ENCODE measurements around the gene C9orf57.

The C9orf57 gene

GRCh38 chr9:72006501-72006900 is 53.9 kb downstream of the C9orf57 start:
- DNase-seq (ENCODE audit: low read depth), result peak; percentile 35
- H3K4me3 ChIP-seq (ENCODE audit: control insufficient read depth, low read depth, low read length), result no peak overlapping the region
- TF ChIP-seq CTCF (conservative IDR thresholded peaks at IDR 0.05; ENCODE audit: control insufficient read depth, insufficient read depth, low read depth, low read length), result no peak

- DNase-seq (ENCODE audit: low read depth), result no peak
- TF ChIP-seq CTCF (conservative IDR thresholded peaks at IDR 0.05; ENCODE audit: control insufficient read depth, insufficient read depth, low read depth, low read length), result no peak
Observed at GRCh38 chr9:72005451-72005850, 55.0 kb downstream of the C9orf57 start.

More at GRCh38 chr9:72005451-72005850, 55.0 kb downstream of the C9orf57 start:
- no peak overlapping the region for H3K4me3 ChIP-seq (ENCODE audit: control insufficient read depth, low read depth, low read length)
